ENCODE results near the gene VAV1.

- TF ChIP-seq CTCF (IDR thresholded peaks at IDR 0.05) (no peak), POLR2A (IDR thresholded peaks at IDR 0.05) (no peak)
Observed at GRCh38 chr19:6768236-6768785, 4.2 kb upstream of the VAV1 start.

Data from tibial nerve (tissue), 3 donors.